Stimulated activated CD8-positive, alpha-beta memory T cell treated with anti-CD3 and anti-CD28 coated beads, Interleukin-7, amount 100 ng/mL, for 1 hour (primary cell): ENCODE measurements around the gene ACTN3.
"Not testable (repeated sequence)": the region's sequence is repeated elsewhere in the genome, so short reads cannot be mapped to it uniquely, and the experiment has no call there.

Source experiments
- DNase-seq, 2 donors: peaks; one replicate each; pipeline ENCODE4 v3.0.0-alpha.2; 2020; ENCODE audit warnings: low read depth in 2 of 2

The ACTN3 gene

GRCh38 chr11:66546368-66546965, at the start of gene ACTN3:
Gene ACTN3 (plus strand): TSS chr11:66546903. CDS start chr11:66546938, 35 bp downstream.
- no peak for DNase-seq

DNA sequence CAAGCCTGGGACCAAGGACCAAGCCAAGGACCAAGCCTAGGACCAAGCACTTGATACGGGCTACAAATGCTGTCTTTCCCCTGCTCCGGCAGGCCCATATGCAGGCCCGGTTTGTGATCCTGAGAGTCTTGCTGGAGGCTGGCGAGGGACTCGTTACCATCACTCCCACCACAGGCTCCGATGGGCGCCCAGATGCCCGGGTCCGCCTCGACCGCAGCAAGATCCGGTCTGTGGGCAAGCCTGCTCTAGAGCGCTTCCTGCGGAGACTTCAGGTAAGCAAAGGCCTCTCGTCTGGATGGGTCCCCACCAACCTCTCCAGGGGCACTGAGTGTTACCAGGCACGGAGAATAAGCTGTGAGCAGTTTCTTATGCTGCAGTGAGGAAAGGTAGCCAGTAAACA, 49.5 kb upstream of the ACTN3 start:
- no peak for DNase-seq

GRCh38 chr11:66498506-66498905, 48.2 kb upstream of the ACTN3 start:
- no peak for DNase-seq

DNA sequence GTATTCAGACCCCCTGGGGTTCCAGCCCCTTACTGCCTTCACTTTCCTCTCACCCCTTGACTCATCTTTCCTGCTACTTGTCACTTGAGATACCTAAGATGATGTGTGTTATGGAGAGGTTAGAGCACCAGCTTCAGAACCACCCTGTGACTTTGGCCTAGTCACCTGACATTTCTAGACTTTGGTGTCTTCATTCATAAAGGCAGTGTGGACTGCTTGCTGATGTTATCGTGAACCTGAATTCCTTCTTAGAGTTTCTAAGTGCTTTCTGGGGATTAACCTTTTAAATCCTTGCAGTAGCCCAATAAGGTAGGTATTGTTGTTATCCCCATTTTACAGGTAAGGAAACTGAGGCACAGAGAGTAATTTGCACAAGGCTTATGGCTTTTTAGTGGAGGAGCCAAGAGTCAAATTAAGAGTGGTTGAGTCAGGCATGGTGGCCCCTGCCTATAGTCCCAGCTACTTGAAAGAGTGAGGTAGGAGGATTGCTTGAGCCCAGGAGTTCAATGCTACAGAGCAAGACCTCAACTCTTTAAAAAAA, 41.4 kb upstream of the ACTN3 start:
- no peak for DNase-seq

GRCh38 chr11:66509131-66509561, 37.6 kb upstream of the ACTN3 start:
- DNase-seq, result no peak

GRCh38 chr11:66510271-66510989, 36.3 kb upstream of the ACTN3 start, which contains the start of gene BBS1:
Gene BBS1 (plus strand): TSS chr11:66510635. CDS start chr11:66510660, 25 bp downstream.
- peak; percentile 66 to 70 for DNase-seq

DNA sequence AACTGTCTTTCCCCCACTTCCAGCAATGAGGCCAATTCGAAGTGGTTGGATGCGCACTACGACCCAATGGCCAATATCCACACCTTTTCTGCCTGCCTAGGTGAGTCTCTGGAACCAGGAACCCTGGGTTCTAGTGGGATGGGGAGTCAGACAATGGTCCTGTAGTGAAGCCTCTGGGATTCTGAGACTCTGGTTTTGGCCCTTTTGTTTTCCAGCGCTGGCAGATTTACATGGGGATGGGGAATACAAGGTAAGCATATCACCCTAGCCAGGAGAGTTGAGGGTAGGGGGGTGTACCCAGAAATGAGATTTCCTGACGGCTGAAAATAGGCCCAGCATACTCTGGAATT, 35.7 kb upstream of the ACTN3 start:
- DNase-seq, result no peak

GRCh38 chr11:66523611-66524010, 23.1 kb upstream of the ACTN3 start:
- no peak for DNase-seq

DNA sequence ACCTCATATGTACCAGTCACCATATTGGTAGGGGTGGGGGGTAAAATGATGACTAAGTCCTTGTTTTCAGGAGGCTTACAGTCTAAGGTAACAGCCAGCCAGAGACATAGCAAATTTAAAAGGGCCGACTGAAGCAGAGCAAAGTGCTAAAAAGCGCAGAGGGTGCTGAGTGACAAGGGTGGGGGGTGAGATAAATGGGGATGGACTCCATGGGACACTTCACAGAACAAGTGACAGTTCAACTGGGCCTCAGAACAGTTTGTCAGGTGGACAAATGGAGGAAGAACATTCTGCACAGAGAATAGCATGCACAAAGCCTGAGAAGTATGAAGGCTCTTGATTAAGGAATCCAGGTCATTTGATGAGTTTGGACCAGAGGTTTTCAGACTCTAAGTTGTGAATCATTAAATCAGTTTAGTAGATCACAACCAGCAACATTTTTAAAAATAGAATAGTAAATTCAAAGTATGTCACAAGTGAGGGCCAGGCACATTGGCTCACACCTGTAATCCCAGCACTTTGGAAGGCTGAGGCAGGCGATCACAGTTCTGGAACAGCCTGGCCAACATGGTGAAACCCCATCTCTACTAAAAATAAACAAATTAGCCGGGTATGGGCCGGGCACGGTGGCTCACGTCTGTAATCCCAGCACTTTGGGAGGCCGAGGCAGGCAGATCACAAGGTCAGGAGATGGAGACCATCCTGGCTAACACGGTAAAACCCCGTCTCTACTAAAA, 22.2 kb upstream of the ACTN3 start:
- DNase-seq, result no peak

GRCh38 chr11:66529069-66529468, 17.6 kb upstream of the ACTN3 start:
- DNase-seq, result no peak

DNA sequence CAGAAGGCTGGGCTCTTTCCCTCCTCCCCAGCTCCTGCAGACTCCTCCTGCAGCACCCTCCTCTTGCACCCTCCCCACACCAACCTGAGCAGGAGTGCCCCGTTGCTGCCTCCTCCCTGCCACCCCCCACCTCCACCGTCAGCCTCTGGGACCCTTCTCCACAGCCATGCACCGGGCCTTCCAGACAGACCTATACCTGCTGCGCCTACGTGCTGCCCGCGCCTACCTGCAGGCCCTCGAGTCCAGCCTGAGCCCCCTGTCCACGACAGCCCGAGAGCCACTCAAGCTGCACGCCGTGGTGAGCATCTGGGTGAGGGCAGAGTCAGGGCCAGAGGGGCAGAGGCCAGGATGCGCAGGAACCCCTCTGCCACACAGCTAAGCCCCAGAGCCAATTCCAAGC, 17.0 kb upstream of the ACTN3 start:
- no peak for DNase-seq

GRCh38 chr11:66530927-66531709, 15.6 kb upstream of the ACTN3 start:
- no peak for DNase-seq

- DNase-seq, result no peak
Observed at GRCh38 chr11:66531841-66532240, 14.9 kb upstream of the ACTN3 start.

GRCh38 chr11:66532784-66533183, 13.9 kb upstream of the ACTN3 start:
- no peak for DNase-seq

- no peak for DNase-seq
Observed at GRCh38 chr11:66539170-66539869, 7.4 kb upstream of the ACTN3 start.

GRCh38 chr11:66539870-66540213, 6.9 kb upstream of the ACTN3 start:
- no peak for DNase-seq

DNA sequence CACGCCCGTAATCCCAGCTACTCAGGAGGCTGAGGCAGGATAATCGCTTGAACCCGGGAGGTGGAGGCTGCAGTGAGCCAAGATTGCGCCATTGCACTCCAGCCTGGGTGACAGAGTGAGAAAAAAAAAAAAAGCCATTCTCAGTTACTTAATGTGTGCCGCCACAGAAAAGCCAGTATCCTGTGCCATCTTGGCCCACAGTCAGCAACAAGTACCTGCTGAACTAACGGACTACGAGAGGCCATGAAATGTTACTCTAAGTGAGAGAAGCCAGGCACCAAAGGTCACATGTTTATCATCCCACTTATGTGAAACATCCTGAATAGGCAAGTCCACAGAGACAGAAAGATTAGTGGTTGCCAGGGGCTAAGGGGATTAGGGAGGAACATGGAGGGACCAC, 6.1 kb upstream of the ACTN3 start:
- DNase-seq, result not testable (repeated sequence)

- no peak for DNase-seq
Observed at GRCh38 chr11:66541892-66542291, 4.8 kb upstream of the ACTN3 start.

DNA sequence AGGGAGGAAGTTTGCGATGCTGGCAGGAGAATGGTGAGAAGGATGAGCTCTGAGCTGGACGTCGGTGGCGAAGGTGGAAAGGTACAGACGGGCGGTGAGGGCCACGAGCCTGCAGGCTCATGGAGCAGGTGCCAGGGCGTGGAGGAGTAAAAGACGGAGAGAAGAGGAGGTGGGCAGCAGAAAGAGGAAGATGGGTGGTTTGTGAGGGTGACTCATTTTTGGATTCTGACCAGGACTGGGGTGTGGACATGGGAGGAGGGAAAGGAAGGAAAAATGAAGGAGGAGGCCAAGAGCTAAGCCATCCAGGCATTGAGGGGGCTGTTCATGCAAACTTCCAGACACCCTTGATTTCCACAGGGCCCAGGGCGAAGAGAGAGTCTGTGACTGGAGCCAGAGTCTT, 4.3 kb upstream of the ACTN3 start:
- no peak for DNase-seq

DNA sequence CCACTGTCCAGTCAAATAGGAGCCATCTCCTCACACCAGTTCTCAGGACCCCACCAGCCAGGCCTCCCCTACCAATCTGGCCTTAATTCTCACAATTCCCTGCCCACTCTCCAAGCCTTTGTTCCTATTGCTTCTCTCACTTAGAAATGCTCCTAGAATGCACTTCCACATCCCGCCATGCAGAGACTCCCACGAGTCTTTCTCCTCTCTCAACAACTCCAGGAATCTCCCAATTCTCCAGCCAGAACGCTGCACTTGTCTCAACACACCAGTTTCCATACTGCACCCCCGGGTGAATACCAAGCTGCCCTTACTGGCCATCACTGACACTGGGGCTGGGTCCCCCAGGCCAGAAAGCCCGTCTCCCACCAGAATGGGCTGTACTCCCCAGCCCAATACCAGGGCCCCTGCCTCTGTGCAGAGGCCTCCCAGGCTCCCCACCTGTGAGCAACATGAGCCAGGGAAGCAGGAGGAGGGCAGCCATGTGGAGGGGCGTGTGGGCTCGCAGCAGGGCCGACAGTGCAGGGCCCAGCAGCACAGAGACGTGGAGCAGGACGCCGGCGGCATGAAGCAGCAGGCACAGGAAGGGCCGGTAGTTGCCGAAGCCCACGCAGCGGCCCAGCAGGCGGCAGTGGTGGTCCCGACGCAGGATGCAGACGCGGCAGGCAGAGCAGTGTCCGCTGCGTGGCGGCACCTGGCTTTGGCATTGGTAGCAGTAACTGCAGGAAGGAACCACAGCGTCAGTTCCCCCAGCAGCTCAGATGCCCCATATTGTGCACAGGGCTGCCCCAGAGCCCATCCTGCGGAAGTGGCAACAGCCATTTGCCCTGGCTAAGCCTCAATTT, 3.2 kb upstream of the ACTN3 start:
- DNase-seq, result peak; percentile 31 to 41
